SK-N-MC (cell line): ENCODE data around the gene GNAS-AS1.

Experiments used
- EZH2 ChIP-seq: fragments of 200-600 bp; sonication (generic); IDR thresholded peaks from one replicate; pipeline ENCODE4 v1.6.1; 2017; ENCODE audit warnings: antibody characterized with exemption
- POLR2AphosphoS5 ChIP-seq: IDR thresholded peaks from 2 replicates; pipeline ENCODE4 v1.6.1; 2012; ENCODE audit warnings: mild to moderate bottlenecking, low read depth, low read length, borderline replicate concordance

DNA sequence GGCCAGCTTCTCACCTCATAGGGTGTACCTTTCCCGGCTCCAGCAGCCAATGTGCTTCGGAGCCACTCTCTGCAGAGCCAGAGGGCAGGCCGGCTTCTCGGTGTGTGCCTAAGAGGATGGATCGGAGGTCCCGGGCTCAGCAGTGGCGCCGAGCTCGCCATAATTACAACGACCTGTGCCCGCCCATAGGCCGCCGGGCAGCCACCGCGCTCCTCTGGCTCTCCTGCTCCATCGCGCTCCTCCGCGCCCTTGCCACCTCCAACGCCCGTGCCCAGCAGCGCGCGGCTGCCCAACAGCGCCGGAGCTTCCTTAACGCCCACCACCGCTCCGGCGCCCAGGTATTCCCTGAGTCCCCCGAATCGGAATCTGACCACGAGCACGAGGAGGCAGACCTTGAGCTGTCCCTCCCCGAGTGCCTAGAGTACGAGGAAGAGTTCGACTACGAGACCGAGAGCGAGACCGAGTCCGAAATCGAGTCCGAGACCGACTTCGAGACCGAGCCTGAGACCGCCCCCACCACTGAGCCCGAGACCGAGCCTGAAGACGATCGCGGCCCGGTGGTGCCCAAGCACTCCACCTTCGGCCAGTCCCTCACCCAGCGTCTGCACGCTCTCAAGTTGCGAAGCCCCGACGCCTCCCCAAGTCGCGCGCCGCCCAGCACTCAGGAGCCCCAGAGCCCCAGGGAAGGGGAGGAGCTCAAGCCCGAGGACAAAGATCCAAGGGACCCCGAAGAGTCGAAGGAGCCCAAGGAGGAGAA, 10.5 kb downstream of the GNAS-AS1 start:
- TF ChIP-seq EZH2, result no peak
- TF ChIP-seq POLR2AphosphoS5, result no peak
